Nucleus accumbens (tissue), 56 donors: ENCODE data around the gene SHISA7.
"Not testable (repeated sequence)": the region's sequence is repeated elsewhere in the genome, so short reads cannot be mapped to it uniquely, and the experiment has no call there.

ENCODE experiments used
- DNase-seq, 56 donors: peaks; one replicate each; lab custom pipeline; 2025; lab: John Stamatoyannopoulos, UW

Gene SHISA7

GRCh38 chr19:55451163-55451964 is 8.3 kb upstream of the SHISA7 start:
- peak in 2 of 56 donors; percentile 33 to 58 for DNase-seq

GRCh38 chr19:55449469-55449868 is 6.4 kb upstream of the SHISA7 start:
- peak in 13 of 56 donors; percentile 11 to 63 (median 31) for DNase-seq

- DNase-seq = not testable (repeated sequence)
These were observed 5.0 kb upstream of the SHISA7 start for GRCh38 chr19:55448175-55448490.

GRCh38 chr19:55447421-55448174 is 4.5 kb upstream of the SHISA7 start:
- DNase-seq = peak in 48 of 56 donors; percentile 17 to 79 (median 58)

GRCh38 chr19:55446060-55446459 is 3.0 kb upstream of the SHISA7 start:
- DNase-seq = no peak

- peak in 4 of 56 donors; percentile 8 to 31 (median 19) for DNase-seq
These were observed 1.5 kb upstream of the SHISA7 start for GRCh38 chr19:55444646-55445045.

- DNase-seq = no peak
These were observed 852 bp upstream of the SHISA7 start for GRCh38 chr19:55443824-55444480.

GRCh38 chr19:55442372-55442961 is 633 bp downstream of the SHISA7 start:
- DNase-seq = peak in 16 of 56 donors; percentile 13 to 46 (median 26)

GRCh38 chr19:55441692-55442321 is 1.3 kb downstream of the SHISA7 start:
- DNase-seq = peak in 11 of 56 donors; percentile 10 to 50 (median 30)

- DNase-seq = no peak
These were observed 1.8 kb downstream of the SHISA7 start for GRCh38 chr19:55441319-55441691.

- peak in 3 of 56 donors; percentile 2 to 22 (median 20) for DNase-seq
These were observed 2.5 kb downstream of the SHISA7 start for GRCh38 chr19:55440411-55441105.

GRCh38 chr19:55439052-55439451 is 4.0 kb downstream of the SHISA7 start:
- DNase-seq = no peak

- DNase-seq = peak in 7 of 56 donors; percentile 9 to 46 (median 16)
These were observed 5.7 kb downstream of the SHISA7 start for GRCh38 chr19:55437410-55437809.

GRCh38 chr19:55436847-55437246 is 6.3 kb downstream of the SHISA7 start:
- no peak for DNase-seq

- DNase-seq = no peak
These were observed 8.1 kb downstream of the SHISA7 start for GRCh38 chr19:55435020-55435419.

GRCh38 chr19:55434356-55434919 is 8.7 kb downstream of the SHISA7 start:
- DNase-seq = no peak

- DNase-seq = no peak
These were observed 9.8 kb downstream of the SHISA7 start for GRCh38 chr19:55433292-55433691.

- DNase-seq = no peak
These were observed 10.7 kb downstream of the SHISA7 start for GRCh38 chr19:55432241-55432959.

- no peak for DNase-seq
These were observed 11.9 kb downstream of the SHISA7 start for GRCh38 chr19:55431183-55431582.
